GM12872 (cell line): ENCODE data around the gene AKTIP.

Experiments used
- CTCF ChIP-seq: IDR thresholded peaks from 3 replicates; pipeline ENCODE4 v1.5.1; 2011; ENCODE audit warnings: low read depth, mild to moderate bottlenecking, low read length, moderate library complexity; ENCODE audit not compliant: insufficient read depth

The AKTIP gene

GRCh38 chr16:53534206-53534605, 31.2 kb upstream of the AKTIP start:
- no peak for TF ChIP-seq CTCF

- no peak for TF ChIP-seq CTCF
Observed at GRCh38 chr16:53530741-53531140, 27.7 kb upstream of the AKTIP start.

- no peak for TF ChIP-seq CTCF
Observed at GRCh38 chr16:53530046-53530445, 27.0 kb upstream of the AKTIP start.

- no peak for TF ChIP-seq CTCF
Observed at GRCh38 chr16:53529513-53529912, 26.5 kb upstream of the AKTIP start.

GRCh38 chr16:53528797-53529196, 25.8 kb upstream of the AKTIP start:
- TF ChIP-seq CTCF: no peak

- no peak for TF ChIP-seq CTCF
Observed at GRCh38 chr16:53523971-53524548, 21.1 kb upstream of the AKTIP start.

GRCh38 chr16:53523126-53523804, 20.3 kb upstream of the AKTIP start:
- no peak for TF ChIP-seq CTCF
